Muscle of leg (tissue), 11 donors: Measurements from ENCODE around the gene RAPGEF5. TPM values are rescaled to one million over a fixed set of nuclear protein-coding genes. Genes with fewer than 3 reads are reported as not detected.
A peak's percentile ranks its signal among the peaks of the same experiment; 100 is the strongest.

ENCODE experiments used
- DNase-seq: peaks from one replicate; pipeline ENCODE4 v3.0.0; 2013
- H3K27ac ChIP-seq: one replicate; pipeline ENCODE4 v1.5.1; 2013; ENCODE audit warnings: mild to moderate bottlenecking, low read length, control low read depth
- H3K27me3 ChIP-seq: one replicate; pipeline ENCODE4 v1.6.1; 2013; ENCODE audit warnings: low read length; ENCODE audit not compliant: control insufficient read depth, insufficient read depth
- H3K36me3 ChIP-seq: one replicate; pipeline ENCODE4 v1.6.1; 2013; ENCODE audit warnings: low read length; ENCODE audit not compliant: control insufficient read depth, insufficient read depth
- H3K4me1 ChIP-seq: one replicate; pipeline ENCODE4 v1.6.1; 2013; ENCODE audit warnings: low read length; ENCODE audit not compliant: control insufficient read depth, insufficient read depth
- H3K4me3 ChIP-seq: one replicate; pipeline ENCODE4 v1.5.1; 2013; ENCODE audit warnings: low read length, control low read depth
- H3K9me3 ChIP-seq: replicated peaks from 2 replicates; pipeline ENCODE4 v1.6.1; 2013; ENCODE audit warnings: low read depth, low read length; ENCODE audit not compliant: control insufficient read depth
- WGBS: methylation state at CpG from one replicate; pipeline ENCODE4 v1.1.5; 2013; ENCODE audit warnings: missing lambda C conversion rate; ENCODE audit not compliant: insufficient coverage; 5-methylcytosine and 5-hydroxymethylcytosine counted together
- polyA plus RNA-seq, 8 donors: library from polyadenylated mRNA; unstranded; fragments of 120-200 nt; gene quantifications; one replicate each; pipeline versions ENCODE4 v1.2.1 to v1.2.3, GENCODE V29; 2013; ENCODE audit warnings: inconsistent platforms in 1 of 8, low replicate concordance in 1 of 8; ENCODE audit not compliant: insufficient read length in 8 of 8, insufficient read depth in 1 of 8
- total RNA-seq: library from RNA; stranded (reverse); fragments of 120-200 nt; gene quantifications from one replicate; pipeline ENCODE4 v1.2.4, GENCODE V29; 2013

The RAPGEF5 gene
- total and polyA plus RNA-seq, 9 donors: 11.2 to 21.8 (median 13.5) TPM

GRCh38 chr7:22196429-22196828 is 160.5 kb downstream of the RAPGEF5 start:
- no peaks in the 10 kb centered on the region for H3K9me3 ChIP-seq
- WGBS: 67% methylated on average over 5 of the region's 6 CpGs
- no peak overlapping the region for H3K27ac ChIP-seq
- H3K4me1 ChIP-seq: peaks cover 11% of the 10 kb centered on the region
- no peak overlapping the region for H3K4me3 ChIP-seq
- peaks cover 2% of the 10 kb centered on the region for H3K27me3 ChIP-seq
- DNase-seq: no peak
- H3K36me3 ChIP-seq: no peaks in the 10 kb centered on the region

GRCh38 chr7:22195397-22196172 is 161.4 kb downstream of the RAPGEF5 start:
- Histone ChIP-seq H3K27me3 (peaks cover 2% of the 10 kb centered on the region), H3K36me3 (no peaks in the 10 kb centered on the region), H3K27ac (no peak overlapping the region), H3K9me3 (no peaks in the 10 kb centered on the region), H3K4me1 (peaks cover 8% of the 10 kb centered on the region), H3K4me3 (no peak overlapping the region)
- no peak for DNase-seq
- WGBS: no CpG with 5 or more reads among the region's 9 CpGs

- whole genome bisulfite sequencing: 58% methylated on average over 2 of the region's 10 CpGs
- no peak overlapping the region for H3K27ac ChIP-seq
- no peak overlapping the region for H3K4me3 ChIP-seq
- no peak for DNase-seq
- no peaks in the 10 kb centered on the region for H3K36me3 ChIP-seq
- H3K9me3 ChIP-seq: no peaks in the 10 kb centered on the region
- H3K27me3 ChIP-seq: peaks cover 2% of the 10 kb centered on the region
- peaks cover 8% of the 10 kb centered on the region for H3K4me1 ChIP-seq
These were observed 162.2 kb downstream of the RAPGEF5 start for GRCh38 chr7:22194658-22195273.

GRCh38 chr7:22193450-22193983 is 163.4 kb downstream of the RAPGEF5 start:
- H3K27ac ChIP-seq: no peak overlapping the region
- H3K4me3 ChIP-seq: peak overlapping the region; percentile 11
- H3K9me3 ChIP-seq: no peaks in the 10 kb centered on the region
- DNase-seq: peak; percentile 67
- H3K4me1 ChIP-seq: peaks cover 8% of the 10 kb centered on the region
- no peaks in the 10 kb centered on the region for H3K36me3 ChIP-seq
- WGBS: 14% methylated on average over 18 of the region's 21 CpGs
- H3K27me3 ChIP-seq: peaks cover 2% of the 10 kb centered on the region

GRCh38 chr7:22192801-22193200 is 164.2 kb downstream of the RAPGEF5 start:
- no peak for DNase-seq
- 60% methylated on average over 1 of the region's 3 CpGs for WGBS
- H3K27me3 ChIP-seq: peaks cover 2% of the 10 kb centered on the region
- no peaks in the 10 kb centered on the region for H3K9me3 ChIP-seq
- H3K36me3 ChIP-seq: no peaks in the 10 kb centered on the region
- no peak overlapping the region for H3K27ac ChIP-seq
- peaks cover 8% of the 10 kb centered on the region for H3K4me1 ChIP-seq
- H3K4me3 ChIP-seq: no peak overlapping the region

GRCh38 chr7:22190736-22191135 is 166.2 kb downstream of the RAPGEF5 start:
- Histone ChIP-seq H3K9me3 (no peaks in the 10 kb centered on the region), H3K4me1 (peaks cover 8% of the 10 kb centered on the region), H3K36me3 (no peaks in the 10 kb centered on the region), H3K27ac (no peak overlapping the region), H3K4me3 (no peak overlapping the region), H3K27me3 (peaks cover 2% of the 10 kb centered on the region)
- WGBS: 41% methylated on average over 5 of the region's 8 CpGs
- DNase-seq: no peak

- Histone ChIP-seq H3K27ac (no peak overlapping the region), H3K9me3 (no peaks in the 10 kb centered on the region), H3K36me3 (no peaks in the 10 kb centered on the region), H3K4me3 (no peak overlapping the region), H3K4me1 (peaks cover 8% of the 10 kb centered on the region), H3K27me3 (peaks cover 2% of the 10 kb centered on the region)
- no peak for DNase-seq
- 85% methylated on average over 5 of the region's 6 CpGs for WGBS
These were observed 167.2 kb downstream of the RAPGEF5 start for GRCh38 chr7:22189741-22190140.

GRCh38 chr7:22189230-22189629 is 167.7 kb downstream of the RAPGEF5 start:
- no peak for DNase-seq
- Histone ChIP-seq H3K9me3 (no peaks in the 10 kb centered on the region), H3K4me1 (peaks cover 8% of the 10 kb centered on the region), H3K27me3 (no peaks in the 10 kb centered on the region), H3K36me3 (no peaks in the 10 kb centered on the region), H3K27ac (no peak overlapping the region), H3K4me3 (no peak overlapping the region)
- 50% methylated on average over 1 of the region's 3 CpGs for WGBS

- Histone ChIP-seq H3K27me3 (no peaks in the 10 kb centered on the region), H3K4me3 (no peak overlapping the region), H3K9me3 (no peaks in the 10 kb centered on the region), H3K4me1 (peaks cover under 1% of the 10 kb centered on the region), H3K36me3 (no peaks in the 10 kb centered on the region), H3K27ac (no peak overlapping the region)
- DNase-seq: no peak
- WGBS: no CpG with 5 or more reads among the region's 6 CpGs
These were observed 169.1 kb downstream of the RAPGEF5 start for GRCh38 chr7:22187691-22188348.

- DNase-seq: no peak
- no peaks in the 10 kb centered on the region for H3K27me3 ChIP-seq
- H3K4me3 ChIP-seq: no peak overlapping the region
- no peaks in the 10 kb centered on the region for H3K36me3 ChIP-seq
- H3K27ac ChIP-seq: no peak overlapping the region
- no peaks in the 10 kb centered on the region for H3K9me3 ChIP-seq
- H3K4me1 ChIP-seq: no peaks in the 10 kb centered on the region
- WGBS: no CpG with 5 or more reads among the region's 1 CpG
These were observed 171.4 kb downstream of the RAPGEF5 start for GRCh38 chr7:22185559-22185958.
